Effector memory CD4-positive, alpha-beta T cell (primary cell): ENCODE measurements around the gene SLC7A10.

Source experiments
- DNase-seq, 3 donors: peaks; one replicate each; pipeline ENCODE4 v3.0.0-alpha.2; 2020
- H3K27ac ChIP-seq: 2 replicates; pipeline ENCODE4 v1.7.0; 2013; ENCODE audit warnings: mild to moderate bottlenecking, low read length, moderate library complexity; ENCODE audit not compliant: insufficient read depth, poor library complexity, severe bottlenecking
- H3K27me3 ChIP-seq: replicated peaks from 2 replicates; pipeline ENCODE4 v1.7.0; 2013; ENCODE audit warnings: mild to moderate bottlenecking, low read length; ENCODE audit not compliant: insufficient read depth, control insufficient read depth, poor library complexity, severe bottlenecking
- H3K36me3 ChIP-seq: 2 replicates; pipeline ENCODE4 v1.7.0; 2013; ENCODE audit warnings: mild to moderate bottlenecking, low read length, moderate library complexity; ENCODE audit not compliant: control insufficient read depth, insufficient read depth
- H3K4me1 ChIP-seq: 2 replicates; pipeline ENCODE4 v1.7.0; 2013; ENCODE audit warnings: low read length, mild to moderate bottlenecking; ENCODE audit not compliant: control insufficient read depth, insufficient read depth, poor library complexity, severe bottlenecking
- H3K4me3 ChIP-seq: 2 replicates; pipeline ENCODE4 v1.7.0; 2013; ENCODE audit warnings: low read length, low read depth, mild to moderate bottlenecking; ENCODE audit not compliant: insufficient read depth, poor library complexity, severe bottlenecking
- H3K9me3 ChIP-seq: 2 replicates; pipeline ENCODE4 v1.7.0; 2013; ENCODE audit warnings: mild to moderate bottlenecking, low read length, moderate library complexity; ENCODE audit not compliant: control insufficient read depth

SLC7A10 gene

DNA sequence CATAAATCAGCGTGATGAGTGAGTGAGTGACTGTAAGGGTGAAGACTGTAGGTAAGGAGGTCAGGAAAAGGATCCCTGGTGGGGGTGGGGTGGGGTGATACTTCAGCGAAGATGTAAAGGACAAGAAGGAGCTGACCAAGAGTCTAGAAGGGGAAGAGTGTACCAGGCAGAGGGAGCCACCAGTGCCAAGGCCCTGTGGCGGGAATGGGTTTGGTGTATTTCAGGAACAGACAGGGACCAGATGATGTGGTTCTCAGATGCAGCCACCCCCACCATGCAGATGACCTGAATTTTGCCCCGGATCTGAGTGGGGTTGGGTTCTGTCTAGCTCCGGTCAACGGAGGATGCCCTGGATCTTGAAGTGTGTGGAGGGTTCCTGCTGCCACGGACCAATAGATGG is 30.1 kb upstream of the SLC7A10 start:
- no peaks in the 10 kb centered on the region for H3K9me3 ChIP-seq
- no peak overlapping the region for H3K27ac ChIP-seq
- H3K4me3 ChIP-seq: no peak overlapping the region
- DNase-seq: no peak
- H3K4me1 ChIP-seq: peaks cover 3% of the 10 kb centered on the region
- no peaks in the 10 kb centered on the region for H3K27me3 ChIP-seq
- H3K36me3 ChIP-seq: no peaks in the 10 kb centered on the region

- no peak overlapping the region for H3K27ac ChIP-seq
- no peaks in the 10 kb centered on the region for H3K9me3 ChIP-seq
- H3K4me3 ChIP-seq: no peak overlapping the region
- no peak for DNase-seq
- no peaks in the 10 kb centered on the region for H3K36me3 ChIP-seq
- H3K4me1 ChIP-seq: no peaks in the 10 kb centered on the region
- H3K27me3 ChIP-seq: no peaks in the 10 kb centered on the region
These were observed 28.7 kb upstream of the SLC7A10 start for GRCh38 chr19:33254245-33254824.

DNA sequence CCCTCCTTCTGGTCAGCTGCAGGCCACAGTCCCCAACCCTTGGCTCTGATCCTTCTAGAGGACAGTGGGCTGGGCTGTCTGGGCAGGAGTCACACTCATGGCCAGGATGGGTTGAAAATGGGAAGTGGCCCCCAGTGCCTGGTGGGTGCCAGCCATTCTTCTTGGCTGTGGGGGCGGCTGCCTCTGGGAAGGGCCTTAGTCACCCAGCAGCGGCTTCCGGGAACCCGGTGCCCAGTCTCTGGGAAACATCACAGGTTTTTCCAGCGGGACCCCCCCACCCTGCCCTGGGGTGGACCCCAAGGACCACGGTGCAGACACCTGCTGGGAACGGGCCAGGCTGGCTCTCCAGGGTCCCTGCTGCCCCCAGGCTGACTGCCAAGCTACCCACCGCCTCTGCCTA is 27.3 kb upstream of the SLC7A10 start:
- Histone ChIP-seq H3K4me3 (no peak overlapping the region), H3K36me3 (no peaks in the 10 kb centered on the region), H3K4me1 (no peaks in the 10 kb centered on the region), H3K27ac (no peak overlapping the region), H3K27me3 (no peaks in the 10 kb centered on the region), H3K9me3 (no peaks in the 10 kb centered on the region)
- DNase-seq: no peak

DNA sequence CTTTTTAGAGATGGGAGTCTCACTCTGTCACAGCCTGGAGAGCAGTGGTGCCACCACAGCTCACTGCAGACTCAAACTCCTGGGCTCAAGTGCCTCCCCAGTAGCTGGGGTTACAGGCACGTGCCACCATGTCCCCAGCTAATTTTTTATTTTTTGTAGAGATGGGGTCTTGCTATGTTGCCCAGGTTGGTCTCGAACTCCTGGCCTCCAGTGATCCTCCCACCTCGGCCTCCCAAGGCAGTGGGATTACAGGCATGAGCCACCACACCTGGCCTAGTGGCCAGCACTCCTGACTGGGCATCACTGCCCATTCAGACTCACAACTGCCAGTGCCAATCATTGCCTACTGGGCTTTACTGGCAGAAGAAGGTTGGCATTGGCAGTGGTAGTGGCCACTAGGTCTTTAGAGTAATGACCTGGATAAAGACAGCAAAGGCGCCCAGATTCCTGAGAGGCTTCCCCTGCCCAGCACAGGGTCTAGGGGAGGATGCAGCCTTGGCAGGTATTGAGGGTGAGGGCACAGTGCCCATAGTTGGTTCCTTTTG is 26.8 kb upstream of the SLC7A10 start:
- Histone ChIP-seq H3K27ac (no peak overlapping the region), H3K4me3 (no peak overlapping the region), H3K9me3 (no peaks in the 10 kb centered on the region), H3K27me3 (no peaks in the 10 kb centered on the region), H3K4me1 (no peaks in the 10 kb centered on the region), H3K36me3 (no peaks in the 10 kb centered on the region)
- no peak for DNase-seq

DNA sequence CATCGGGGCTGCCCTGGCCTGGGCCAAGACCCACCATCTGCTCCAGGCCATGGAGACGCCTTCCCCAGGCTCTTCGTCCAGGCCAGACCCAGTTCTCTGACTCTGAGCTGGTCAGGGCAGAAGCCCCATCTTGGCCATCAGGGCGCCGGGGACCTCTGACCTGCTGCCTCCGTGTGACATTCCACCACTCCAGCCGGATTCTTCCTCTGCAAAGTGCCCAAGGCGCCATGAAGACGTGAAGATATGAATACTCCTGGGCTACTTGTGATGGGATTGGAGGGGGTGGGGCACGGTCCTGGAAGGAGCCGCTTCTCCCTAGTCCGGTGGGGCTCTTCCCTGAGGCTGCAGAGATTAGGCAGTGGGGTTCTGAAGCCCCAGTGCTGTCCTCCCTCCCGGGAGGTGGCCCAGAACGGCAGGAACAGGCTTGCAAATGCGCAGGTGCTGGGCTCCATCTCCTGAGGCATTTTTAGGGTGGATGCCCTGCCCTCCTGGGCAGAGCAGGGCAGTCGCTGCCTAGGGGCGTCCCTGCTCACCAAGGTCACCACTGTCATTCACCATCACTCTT is 26.0 kb upstream of the SLC7A10 start:
- H3K27me3 ChIP-seq: no peaks in the 10 kb centered on the region

GRCh38 chr19:33251076-33251475 is 25.4 kb upstream of the SLC7A10 start:
- H3K27ac ChIP-seq: no peak overlapping the region
- no peak for DNase-seq

More for the DNA sequence above, 26.0 kb upstream of the SLC7A10 start:
- Histone ChIP-seq H3K4me3 (no peak overlapping the region), H3K9me3 (no peaks in the 10 kb centered on the region), H3K4me1 (no peaks in the 10 kb centered on the region), H3K36me3 (no peaks in the 10 kb centered on the region), H3K27ac (no peak overlapping the region)
- DNase-seq: no peak

GRCh38 chr19:33250500-33250899 is 24.9 kb upstream of the SLC7A10 start:
- no peaks in the 10 kb centered on the region for H3K9me3 ChIP-seq
- H3K36me3 ChIP-seq: no peaks in the 10 kb centered on the region
- no peak overlapping the region for H3K4me3 ChIP-seq
- no peaks in the 10 kb centered on the region for H3K27me3 ChIP-seq
- no peak overlapping the region for H3K27ac ChIP-seq
- no peak for DNase-seq
- H3K4me1 ChIP-seq: no peaks in the 10 kb centered on the region

More at GRCh38 chr19:33251076-33251475, 25.4 kb upstream of the SLC7A10 start:
- no peak overlapping the region for H3K4me3 ChIP-seq
- H3K4me1 ChIP-seq: no peaks in the 10 kb centered on the region
- H3K9me3 ChIP-seq: no peaks in the 10 kb centered on the region
- H3K27me3 ChIP-seq: no peaks in the 10 kb centered on the region
- H3K36me3 ChIP-seq: no peaks in the 10 kb centered on the region

DNA sequence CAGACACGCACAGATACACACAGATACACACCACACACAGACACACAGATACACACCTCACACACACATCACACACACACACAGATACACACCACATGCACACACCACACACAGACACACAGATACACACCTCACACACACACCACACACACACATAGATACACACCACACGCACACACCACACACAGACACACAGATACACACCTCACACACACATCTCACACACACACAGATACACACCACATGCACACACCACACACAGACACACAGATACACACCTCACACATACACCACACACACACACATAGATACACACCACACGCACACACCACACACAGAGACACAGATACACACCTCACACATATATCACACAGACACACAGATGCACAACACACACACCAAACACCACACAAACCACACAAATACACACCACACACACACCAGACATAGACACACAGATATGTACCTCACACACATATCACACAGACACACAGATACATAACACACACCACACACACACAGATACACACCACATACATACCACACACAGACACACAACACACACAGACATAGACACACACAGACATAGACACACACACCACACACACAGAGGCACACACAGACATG is 24.2 kb upstream of the SLC7A10 start:
- no peak for DNase-seq
- Histone ChIP-seq H3K27me3 (no peaks in the 10 kb centered on the region), H3K27ac (no peak overlapping the region), H3K36me3 (no peaks in the 10 kb centered on the region), H3K4me3 (no peak overlapping the region), H3K9me3 (no peaks in the 10 kb centered on the region), H3K4me1 (no peaks in the 10 kb centered on the region)

- H3K4me1 ChIP-seq: no peaks in the 10 kb centered on the region
- DNase-seq: no peak
- H3K9me3 ChIP-seq: no peaks in the 10 kb centered on the region
- H3K27me3 ChIP-seq: no peaks in the 10 kb centered on the region
- H3K36me3 ChIP-seq: no peaks in the 10 kb centered on the region
- H3K4me3 ChIP-seq: no peak overlapping the region
- no peak overlapping the region for H3K27ac ChIP-seq
These were observed 23.4 kb upstream of the SLC7A10 start for GRCh38 chr19:33248954-33249613.

DNA sequence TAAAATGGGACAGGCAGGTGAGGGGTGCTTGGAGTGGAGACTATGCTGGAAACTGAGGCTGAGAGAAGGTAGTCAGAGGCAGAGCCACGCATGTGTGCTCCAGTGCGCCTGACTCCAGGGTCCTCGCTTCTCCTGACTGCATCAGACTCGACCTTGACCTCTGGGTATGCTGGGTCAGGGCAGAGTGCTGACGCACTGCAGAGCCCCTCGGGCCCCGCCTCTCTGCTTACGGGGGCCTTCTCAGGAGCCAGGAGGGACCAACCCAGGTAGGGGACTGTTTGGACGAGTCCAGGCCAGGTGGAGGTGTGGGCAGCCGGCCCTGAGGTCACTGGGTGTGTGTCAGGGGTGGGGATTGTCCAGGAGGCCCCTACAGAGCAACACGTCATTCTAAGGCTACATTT is 22.9 kb upstream of the SLC7A10 start:
- no peak for DNase-seq
- Histone ChIP-seq H3K27ac (no peak overlapping the region), H3K4me1 (no peaks in the 10 kb centered on the region), H3K4me3 (no peak overlapping the region), H3K9me3 (no peaks in the 10 kb centered on the region), H3K36me3 (no peaks in the 10 kb centered on the region), H3K27me3 (no peaks in the 10 kb centered on the region)
